Measurements from ENCODE around the gene MAP3K13.
"Not testable (repeated sequence)": the region's sequence is repeated elsewhere in the genome, so short reads cannot be mapped to it uniquely, and the experiment has no call there.

The MAP3K13 gene

DNA sequence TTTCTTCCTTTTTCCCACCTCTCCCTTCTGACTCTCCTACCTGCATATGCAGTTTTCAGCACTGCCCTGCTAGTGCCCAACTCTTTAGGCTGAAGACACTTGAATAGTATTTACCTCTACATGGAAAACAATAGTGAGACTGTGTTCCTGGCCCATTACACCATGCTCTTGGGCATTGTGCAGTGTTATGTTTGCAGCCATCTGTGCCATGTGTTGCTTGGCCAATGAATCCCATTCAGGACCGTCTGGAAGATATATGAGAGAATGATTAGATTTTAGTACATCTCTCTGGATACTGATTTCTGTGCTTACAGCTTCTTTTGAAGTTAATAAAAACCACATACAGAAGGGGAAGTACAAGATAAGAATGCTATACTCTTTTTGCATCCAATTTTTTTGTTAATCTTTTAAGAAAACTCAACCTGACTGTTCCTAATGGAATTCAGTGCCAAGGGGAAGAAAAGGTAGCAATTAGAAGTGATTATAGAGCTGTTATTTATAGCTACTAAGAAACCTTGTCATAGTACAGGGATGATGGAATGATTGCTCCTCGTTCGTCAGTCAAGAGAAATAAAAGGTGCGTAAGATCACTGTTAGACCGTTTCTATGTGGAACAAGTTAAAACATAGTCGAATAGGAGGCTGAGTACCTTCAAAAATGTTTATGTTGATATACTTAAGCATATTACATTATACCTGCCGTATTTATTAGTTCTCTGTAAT, 77.0 kb downstream of the MAP3K13 start:
- Histone ChIP-seq H3K27me3 (no peaks in the 10 kb centered on the region), H3K36me3 (peaks cover 0 to 4% (median 0%) of the 10 kb centered on the region in 3 donors), H3K9me3 (no peaks in the 10 kb centered on the region), H3K4me3 (no peak overlapping the region), H3K4me1 (no peaks in the 10 kb centered on the region), H3K27ac (no peak overlapping the region)
- no peak for TF ChIP-seq CTCF (IDR thresholded peaks at IDR 0.05)
- no peak for DNase-seq
- intact Hi-C loops (cut with DNase I; ENCODE audit: low total_unique reads) = no loop called here

- Histone ChIP-seq H3K27me3 (no peaks in the 10 kb centered on the region), H3K4me1 (no peaks in the 10 kb centered on the region), H3K9me3 (no peaks in the 10 kb centered on the region), H3K27ac (no peak overlapping the region), H3K36me3 (peaks cover 0 to 4% (median 0%) of the 10 kb centered on the region in 3 donors), H3K4me3 (no peak overlapping the region)
- DNase-seq = no peak
- TF ChIP-seq CTCF (IDR thresholded peaks at IDR 0.05) = no peak
- intact Hi-C loops (cut with DNase I; ENCODE audit: low total_unique reads) = no loop called here
These were observed 79.1 kb downstream of the MAP3K13 start for GRCh38 chr3:185442031-185442430.

DNA sequence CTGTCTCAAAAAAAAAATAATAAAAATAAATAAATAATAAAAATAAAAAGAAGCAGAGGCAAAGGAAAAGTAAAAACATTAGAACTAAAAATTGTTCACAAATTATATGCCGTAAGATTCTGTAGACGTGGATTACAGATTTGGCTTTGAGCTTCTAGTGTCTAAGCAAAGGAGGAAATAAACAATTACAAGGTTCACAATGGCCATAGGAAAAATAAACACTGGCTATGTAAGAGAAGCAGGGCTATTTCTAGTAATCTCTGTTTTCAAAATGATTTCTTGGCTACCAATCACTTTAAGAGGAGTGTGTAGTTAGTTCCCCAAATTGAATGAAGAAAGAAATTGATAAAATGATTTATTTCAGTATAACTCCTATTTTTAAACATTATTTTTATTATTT, 81.4 kb downstream of the MAP3K13 start:
- H3K27me3 ChIP-seq = no peaks in the 10 kb centered on the region
- H3K4me3 ChIP-seq = no peak overlapping the region
- H3K9me3 ChIP-seq = no peaks in the 10 kb centered on the region
- H3K27ac ChIP-seq = no peak overlapping the region
- TF ChIP-seq CTCF (IDR thresholded peaks at IDR 0.05) = no peak
- DNase-seq = no peak
- intact Hi-C loops (cut with DNase I; ENCODE audit: low total_unique reads) = no loop called here
- peaks cover 0 to 1% (median 0%) of the 10 kb centered on the region in 3 donors for H3K36me3 ChIP-seq
- H3K4me1 ChIP-seq = no peaks in the 10 kb centered on the region

- TF ChIP-seq CTCF (IDR thresholded peaks at IDR 0.05) = no peak
- no peak for DNase-seq
- Histone ChIP-seq H3K27ac (no peak overlapping the region), H3K27me3 (no peaks in the 10 kb centered on the region), H3K9me3 (no peaks in the 10 kb centered on the region), H3K36me3 (peaks cover 8 to 22% (median 10%) of the 10 kb centered on the region in 3 donors), H3K4me1 (no peaks in the 10 kb centered on the region), H3K4me3 (no peak overlapping the region)
- intact Hi-C loops (cut with DNase I; ENCODE audit: low total_unique reads) = no loop called here
These were observed 85.2 kb downstream of the MAP3K13 start for GRCh38 chr3:185448107-185448506.

DNA sequence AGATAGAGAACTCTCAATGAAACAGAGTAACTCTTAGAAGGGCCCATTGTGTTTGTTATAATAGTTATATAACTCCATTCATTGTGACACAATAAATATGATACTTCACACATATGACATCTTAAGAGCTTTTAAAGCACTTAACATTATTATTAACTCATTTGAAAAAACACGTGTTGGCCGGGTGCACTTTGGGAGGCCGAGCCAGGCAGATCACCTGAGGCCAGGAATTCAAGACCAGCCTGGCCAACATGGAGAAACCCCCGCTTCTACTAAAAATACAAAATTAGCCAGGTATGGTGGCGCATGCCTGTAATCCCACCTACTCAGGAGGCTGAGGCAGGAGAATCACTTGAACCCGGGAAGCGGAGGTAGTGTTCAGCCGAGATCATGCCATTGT, 88.5 kb downstream of the MAP3K13 start:
- H3K4me3 ChIP-seq; H3K4me1 ChIP-seq; intact Hi-C loops (cut with DNase I; ENCODE audit: low total_unique reads); H3K27ac ChIP-seq; H3K9me3 ChIP-seq; H3K27me3 ChIP-seq; DNase-seq: not testable (repeated sequence)
- H3K36me3 ChIP-seq = peaks cover 8 to 22% (median 10%) of the 10 kb centered on the region in 3 donors

DNA sequence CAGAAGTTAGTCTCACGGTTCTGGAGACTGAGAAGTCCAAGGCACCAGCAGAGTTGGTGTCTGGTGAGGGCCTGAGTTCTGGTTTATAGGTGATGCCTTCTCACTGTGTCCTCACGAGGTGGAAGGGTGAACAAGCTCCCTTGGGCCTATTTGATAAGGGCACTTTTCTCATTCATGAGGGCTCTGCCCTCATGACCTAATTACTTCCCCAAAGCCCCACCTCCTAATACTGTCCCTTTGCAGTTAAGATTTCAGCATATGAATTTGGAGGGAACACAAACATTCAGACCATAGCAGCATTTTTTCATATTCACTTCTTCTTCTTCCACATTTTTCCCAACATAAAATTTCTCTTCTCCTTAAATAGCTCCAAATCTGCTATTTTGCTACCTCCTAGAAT, 94.4 kb downstream of the MAP3K13 start:
- no peaks in the 10 kb centered on the region for H3K9me3 ChIP-seq
- intact Hi-C loops (cut with DNase I; ENCODE audit: low total_unique reads) = no loop called here
- peaks cover 3 to 8% (median 4%) of the 10 kb centered on the region in 3 donors for H3K36me3 ChIP-seq
- H3K4me1 ChIP-seq = no peaks in the 10 kb centered on the region
- DNase-seq = no peak
- H3K27me3 ChIP-seq = no peaks in the 10 kb centered on the region
- no peak for TF ChIP-seq CTCF (IDR thresholded peaks at IDR 0.05)
- H3K4me3 ChIP-seq = no peak overlapping the region
- H3K27ac ChIP-seq = no peak overlapping the region
